ENCODE data around the gene CNTNAP2.

- no peak for TF ChIP-seq CTCF (IDR thresholded peaks at IDR 0.05; ENCODE audit: low read depth, low read length, missing input control)
- no peak for TF ChIP-seq FOXA1 (IDR thresholded peaks at IDR 0.05)
- no peak for TF ChIP-seq YY1 (IDR thresholded peaks at IDR 0.05)
- TF ChIP-seq JUND (IDR thresholded peaks at IDR 0.05), result no peak
- TF ChIP-seq ZBTB33 (IDR thresholded peaks at IDR 0.05), result no peak
- no peak for TF ChIP-seq MAX (IDR thresholded peaks at IDR 0.05)
- TF ChIP-seq HNF4G (IDR thresholded peaks at IDR 0.05), result no peak
Observed at GRCh38 chr7:148318102-148318811, 2201.7 kb downstream of the CNTNAP2 start.
